ENCODE results near the gene PAFAH1B2.

DNA sequence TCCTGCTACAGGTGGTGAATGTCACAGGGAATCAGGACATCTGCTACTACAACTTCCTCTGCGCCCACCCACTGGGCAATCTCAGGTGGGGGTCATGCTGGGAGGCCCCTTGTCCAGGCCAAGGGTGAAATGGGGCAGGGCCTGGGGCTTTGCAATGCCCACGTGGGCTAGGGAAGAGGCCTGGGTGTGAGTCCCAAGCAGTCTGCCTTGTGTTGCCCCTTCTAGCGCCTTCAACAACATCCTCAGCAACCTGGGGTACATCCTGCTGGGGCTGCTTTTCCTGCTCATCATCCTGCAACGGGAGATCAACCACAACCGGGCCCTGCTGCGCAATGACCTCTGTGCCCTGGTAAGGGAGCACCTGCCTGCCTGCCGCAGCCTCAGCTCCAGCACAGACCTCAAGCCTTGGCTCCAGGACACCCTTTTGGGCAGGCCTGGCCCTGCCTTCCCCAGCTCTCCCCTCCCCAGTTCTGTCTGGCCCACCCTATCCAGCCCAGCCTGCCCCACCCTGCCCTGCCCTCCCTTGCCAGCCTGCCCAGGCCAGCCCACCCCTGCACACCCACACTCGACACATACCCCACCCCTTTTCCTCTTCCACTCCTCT lies 46.0 kb downstream of the PAFAH1B2 start:
- TF ChIP-seq POLR2AphosphoS5 (IDR thresholded peaks at IDR 0.05; ENCODE audit: low read depth, low read length) (no peak), POLR2A (IDR thresholded peaks at IDR 0.05; ENCODE audit: low read depth, low read length) (no peak)

Data from GM12892 (cell line).